A673 (cell line): ENCODE results near the gene CEACAM5.

ENCODE experiments used
- EZH2 ChIP-seq: fragments of 200-600 bp; sonication (generic); IDR thresholded peaks from 2 replicates; pipeline ENCODE4 v1.6.1; 2017; ENCODE audit warnings: borderline replicate concordance, low read depth, mild to moderate bottlenecking, mixed read lengths, antibody characterized with exemption, low read length; ENCODE audit not compliant: poor library complexity, severe bottlenecking
- TF ChIP-seq, protein P1 (sequence below): fragments of 300-800, 200-600 bp; sonication (generic); conservative IDR thresholded peaks from 2 replicates; pipeline ENCODE4 v1.5.1; 2017; ENCODE audit warnings: low read depth, mild to moderate bottlenecking, antibody characterized with exemption, low read length, moderate library complexity, mixed read lengths

DNA sequence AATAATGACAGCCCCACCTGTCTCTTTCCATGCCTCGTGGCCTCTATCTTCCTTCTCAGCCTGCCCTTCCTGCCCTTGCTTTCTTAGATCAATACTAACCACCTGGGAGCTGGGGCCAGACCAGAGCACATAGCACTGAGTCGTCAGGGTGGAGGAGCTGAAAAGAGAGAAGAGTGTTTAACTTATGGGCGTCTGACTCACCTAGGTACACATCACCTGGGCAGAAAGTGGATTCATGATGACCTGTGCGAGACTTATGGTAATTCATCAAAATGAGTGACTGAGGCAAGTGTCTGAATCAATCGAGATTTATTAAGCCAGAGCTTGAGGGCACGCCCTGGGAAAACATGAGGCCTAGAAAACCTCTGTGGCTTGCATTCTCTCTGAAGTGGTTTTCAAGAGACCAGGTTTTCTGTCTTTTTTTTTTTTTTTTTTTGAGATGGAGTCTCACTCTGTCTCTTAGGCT is 66.1 kb downstream of the CEACAM5 start:
- TF ChIP-seq, protein P1, sequence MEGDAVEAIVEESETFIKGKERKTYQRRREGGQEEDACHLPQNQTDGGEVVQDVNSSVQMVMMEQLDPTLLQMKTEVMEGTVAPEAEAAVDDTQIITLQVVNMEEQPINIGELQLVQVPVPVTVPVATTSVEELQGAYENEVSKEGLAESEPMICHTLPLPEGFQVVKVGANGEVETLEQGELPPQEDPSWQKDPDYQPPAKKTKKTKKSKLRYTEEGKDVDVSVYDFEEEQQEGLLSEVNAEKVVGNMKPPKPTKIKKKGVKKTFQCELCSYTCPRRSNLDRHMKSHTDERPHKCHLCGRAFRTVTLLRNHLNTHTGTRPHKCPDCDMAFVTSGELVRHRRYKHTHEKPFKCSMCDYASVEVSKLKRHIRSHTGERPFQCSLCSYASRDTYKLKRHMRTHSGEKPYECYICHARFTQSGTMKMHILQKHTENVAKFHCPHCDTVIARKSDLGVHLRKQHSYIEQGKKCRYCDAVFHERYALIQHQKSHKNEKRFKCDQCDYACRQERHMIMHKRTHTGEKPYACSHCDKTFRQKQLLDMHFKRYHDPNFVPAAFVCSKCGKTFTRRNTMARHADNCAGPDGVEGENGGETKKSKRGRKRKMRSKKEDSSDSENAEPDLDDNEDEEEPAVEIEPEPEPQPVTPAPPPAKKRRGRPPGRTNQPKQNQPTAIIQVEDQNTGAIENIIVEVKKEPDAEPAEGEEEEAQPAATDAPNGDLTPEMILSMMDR, result no peak
- TF ChIP-seq EZH2, result no peak
